Endothelial cell of umbilical vein (primary cell): ENCODE data around the gene SLC39A5. TPM values are rescaled to one million over a fixed set of nuclear protein-coding genes. Genes with fewer than 3 reads are reported as not detected.

Experiments used
- BruUV-seq: library from RNA; stranded (reverse); fragments of 400-500 nt; replicated peaks from 2 replicates; lab custom pipeline; 2021; lab: Mats Ljungman, UMichigan
- CTCF ChIA-PET: fragments of 300-600, 350-600 bp; sonication (Branson Sonifier 250); formaldehyde crosslinking; loops from one replicate; lab custom pipeline; 2021; ENCODE audit warnings: antibody characterized with exemption, inconsistent platforms; lab: Charles Lee
- POLR2A ChIA-PET: fragments of 300-600, 350-600 bp; sonication (Branson Sonifier 250); formaldehyde crosslinking; loops from one replicate; lab custom pipeline; 2021; ENCODE audit warnings: antibody characterized with exemption, inconsistent platforms; lab: Charles Lee
- DNase-seq: peaks from one replicate; pipeline ENCODE4 v3.0.0-alpha.2; 2011; ENCODE audit warnings: low read depth, low spot score
- FAIRE-seq: peaks from 2 replicates; lab custom pipeline; 2011; peaks lifted over from hg19 to GRCh38; lab: Jason Lieb, UNC
- H2AFZ ChIP-seq: 2 replicates; pipeline ENCODE4 v1.6.0; 2012; ENCODE audit warnings: low read depth, low read length, control low read depth, inconsistent platforms
- H3K27ac ChIP-seq: 2 replicates; pipeline ENCODE4 v1.5.1; 2011; ENCODE audit warnings: low read depth, mild to moderate bottlenecking, control low read depth, low read length, moderate library complexity; ENCODE audit not compliant: insufficient read depth
- H3K27me3 ChIP-seq, 2 experiments: 2 replicates each; pipeline versions ENCODE4 v1.6.0 to v1.6.1; 2011; ENCODE audit warnings: low read length in 2 of 2, mixed read lengths in 1 of 2; ENCODE audit not compliant: control insufficient read depth in 2 of 2, insufficient read depth in 2 of 2
- H3K36me3 ChIP-seq, 2 experiments: 2 replicates in 1 of 2; 3 replicates in 1 of 2; pipeline ENCODE4 v1.5.1; 2011; ENCODE audit warnings: low read length in 2 of 2, mild to moderate bottlenecking in 1 of 2, moderate library complexity in 1 of 2; ENCODE audit not compliant: control insufficient read depth in 2 of 2, insufficient read depth in 2 of 2; ENCODE audit errors: extremely low read depth in 1 of 2
- H3K4me1 ChIP-seq: 3 replicates; pipeline ENCODE4 v1.5.1; 2011; ENCODE audit warnings: mild to moderate bottlenecking, low read length; ENCODE audit not compliant: control insufficient read depth, insufficient read depth; ENCODE audit errors: extremely low read depth
- H3K4me2 ChIP-seq: 2 replicates; pipeline ENCODE4 v1.6.1; 2011; ENCODE audit warnings: low read length, control low read depth, mixed read lengths; ENCODE audit not compliant: insufficient read depth
- H3K4me3 ChIP-seq, 3 experiments: fragments of 200-600 bp in 1 of 3; sonication (generic), shearing (Covaris generic) in 1 of 3; replicated peaks in 1 of 3; 2 replicates each; pipeline ENCODE4 v1.5.1; 2011 to 2016; ENCODE audit warnings: control low read depth in 3 of 3, low read length in 3 of 3, mild to moderate bottlenecking in 2 of 3, inconsistent platforms in 1 of 3, low read depth in 1 of 3, moderate library complexity in 1 of 3; ENCODE audit not compliant: insufficient read depth in 1 of 3
- H3K79me2 ChIP-seq: 2 replicates; pipeline ENCODE4 v1.6.0; 2012; ENCODE audit warnings: low read length, inconsistent platforms; ENCODE audit not compliant: control insufficient read depth, insufficient read depth
- H3K9ac ChIP-seq: replicated peaks from 2 replicates; pipeline ENCODE3; 2011; ENCODE audit warnings: low read length, control low read depth; ENCODE audit not compliant: insufficient read depth; ENCODE audit errors: extremely low read depth
- H3K9me1 ChIP-seq: replicated peaks from 3 replicates; pipeline ENCODE4 v1.6.0; 2011; ENCODE audit warnings: mild to moderate bottlenecking, low read length; ENCODE audit not compliant: control insufficient read depth, insufficient read depth; ENCODE audit errors: extremely low read depth
- H3K9me3 ChIP-seq: replicated peaks from 2 replicates; pipeline ENCODE4 v1.5.1; 2012; ENCODE audit warnings: low read length, inconsistent platforms; ENCODE audit not compliant: control insufficient read depth, insufficient read depth
- H4K20me1 ChIP-seq: replicated peaks from 2 replicates; pipeline ENCODE3; 2011; ENCODE audit warnings: mild to moderate bottlenecking, low read length; ENCODE audit not compliant: control insufficient read depth, insufficient read depth; ENCODE audit errors: extremely low read depth
- FOS ChIP-seq: IDR thresholded peaks from 2 replicates; pipeline ENCODE4 v1.6.1; 2011; ENCODE audit warnings: mild to moderate bottlenecking, low read length, moderate library complexity, borderline replicate concordance; ENCODE audit not compliant: insufficient read depth
- JUN ChIP-seq: IDR thresholded peaks from 2 replicates; pipeline ENCODE4 v1.6.1; 2011; ENCODE audit warnings: borderline replicate concordance, low read depth; ENCODE audit not compliant: insufficient read length, insufficient read depth
- dilution Hi-C: fragments of 300-500 bp; cut with MboI; formaldehyde crosslinking; loops from one replicate; pipeline ENCODE4 v1.15.0; 2019; ENCODE audit warnings: low sequenced_read_pairs; ENCODE audit not compliant: extremely low pct_ligation_motif_present
- intact Hi-C: fragments of 100-400 bp; cut with micrococcal nuclease; formaldehyde crosslinking; loops from one replicate; pipeline ENCODE4 v1.10.0; 2022
- polyA plus RNA-seq, 4 experiments: library from polyadenylated mRNA; depleted of rRNA in 3 of 4; stranded (reverse) in 3 of 4; unstranded in 1 of 4; fragments of >200 nt; gene quantifications; 2 replicates each; pipeline versions ENCODE4 v1.2.1 to v1.2.3, GENCODE V29; 2011 to 2012; ENCODE audit warnings: missing spikeins in 1 of 4
- total RNA-seq: library from RNA; stranded (reverse); gene quantifications from 2 replicates; pipeline ENCODE4 v1.2.3, GENCODE V29; 2021

Gene SLC39A5
- total and polyA plus RNA-seq, 2 donors (not counting 3 experiments of a cell fraction or from before 2014, with no cell fraction given), result 0.10 TPM; not detected in 1

DNA sequence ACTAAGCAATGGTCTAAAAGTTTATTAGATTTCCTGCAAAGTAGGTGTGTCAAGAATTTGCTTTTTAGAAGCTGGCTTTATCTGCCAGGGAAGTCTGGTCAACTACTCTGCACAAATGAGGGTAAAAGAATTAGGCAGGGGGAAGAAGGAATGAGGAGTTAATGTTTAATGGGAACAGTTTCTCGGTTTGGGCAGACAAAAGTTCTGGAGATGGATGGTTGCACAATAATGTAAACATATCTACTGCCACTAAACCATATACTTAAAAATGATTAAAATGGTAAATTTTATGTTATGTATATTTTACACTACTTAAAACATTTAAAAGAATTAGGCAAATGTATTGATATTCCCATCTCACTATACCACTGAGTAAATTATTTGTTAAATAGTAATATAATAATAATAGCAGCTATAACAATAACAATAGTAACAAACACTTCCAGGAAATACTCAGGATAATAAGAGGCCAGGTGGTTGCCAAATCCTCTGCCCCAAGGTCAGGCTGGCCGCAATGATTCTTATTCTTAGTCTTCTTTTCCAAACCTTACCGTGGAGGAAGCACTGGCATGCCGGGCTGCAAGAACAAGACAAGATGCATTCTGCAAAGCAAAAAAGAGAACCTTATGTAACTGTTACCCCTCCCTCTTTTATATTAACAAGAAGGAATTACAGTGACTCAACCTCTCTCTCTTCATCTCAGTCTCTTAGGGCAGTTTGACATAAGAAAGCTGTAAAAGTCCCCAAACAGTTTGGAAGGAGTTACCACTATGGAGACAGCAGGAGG, 56.4 kb downstream of the SLC39A5 start:
- ChIA-PET POLR2A (no interaction called here), CTCF (interaction anchor here (0.8 to 1.9 kb wide), 6 partner anchors 9 to 178 kb away, joined by 3 to 17 read pairs (median 4); partner anchors contain the start of gene RNF41)
- peaks cover 8% of the 10 kb centered on the region for H3K4me1 ChIP-seq
- no peaks in the 10 kb centered on the region for H3K9me1 ChIP-seq
- H3K9me3 ChIP-seq, result no peaks in the 10 kb centered on the region
- no peaks in the 10 kb centered on the region for H3K27me3 ChIP-seq
- no peak overlapping the region for H2AFZ ChIP-seq
- peaks cover 3% of the 10 kb centered on the region for H4K20me1 ChIP-seq
- H3K4me3 ChIP-seq, result no peak overlapping the region
- BruUV-seq, result no TSS peak
- intact Hi-C loops (no loop called here), dilution Hi-C loops (no loop called here)
- peak; percentile 60 for FAIRE-seq
- H3K36me3 ChIP-seq, result peaks cover 15 to 26% of the 10 kb centered on the region in 2 experiments
- no peak overlapping the region for H3K27ac ChIP-seq
- H3K9ac ChIP-seq, result no peak overlapping the region
- DNase-seq, result peak; percentile 27
- TF ChIP-seq FOS (no peak), JUN (no peak)
- H3K79me2 ChIP-seq, result peaks cover 35% of the 10 kb centered on the region
- no peak overlapping the region for H3K4me2 ChIP-seq

Other genes with a start within 250 kb of the SLC39A5 start
- gene SUOX, start 232.8 kb upstream of the SLC39A5 start, total RNA-seq, result 24.3 and 24.8 TPM in 2 replicates
- gene SUOX, start 232.8 kb upstream of the SLC39A5 start, polyA plus RNA-seq, result 29.1 and 31.4 TPM in 2 replicates
- gene IKZF4, start 209.0 kb upstream of the SLC39A5 start, total RNA-seq, result 3.5 and 5.4 TPM in 2 replicates
- 2.5 and 3.4 TPM in 2 replicates for gene IKZF4, start 209.0 kb upstream of the SLC39A5 start, polyA plus RNA-seq
- gene RPS26, start 188.1 kb upstream of the SLC39A5 start, total RNA-seq, result 57.3 and 66.7 TPM in 2 replicates
- gene RPS26, start 188.1 kb upstream of the SLC39A5 start, polyA plus RNA-seq, result 1,837 and 1,847 TPM in 2 replicates
- 0.11 TPM in 1 of 2 replicates, not detected in the other for gene ERBB3, start 149.9 kb upstream of the SLC39A5 start, total RNA-seq
- 0.08 and 1.5 TPM in 2 replicates for gene ERBB3, start 149.9 kb upstream of the SLC39A5 start, polyA plus RNA-seq
- gene PA2G4, start 125.5 kb upstream of the SLC39A5 start, total RNA-seq, result 170 and 188 TPM in 2 replicates
- gene PA2G4, start 125.5 kb upstream of the SLC39A5 start, polyA plus RNA-seq, result 94.2 and 121 TPM in 2 replicates
- gene RPL41, start 113.4 kb upstream of the SLC39A5 start, total RNA-seq, result 3,212 and 3,428 TPM in 2 replicates
- gene RPL41, start 113.4 kb upstream of the SLC39A5 start, polyA plus RNA-seq, result 9,033 and 9,990 TPM in 2 replicates
- 8.7 and 10.1 TPM in 2 replicates for gene ZC3H10, start 111.8 kb upstream of the SLC39A5 start, total RNA-seq
- gene ZC3H10, start 111.8 kb upstream of the SLC39A5 start, polyA plus RNA-seq, result 2.6 and 3.0 TPM in 2 replicates
- gene ESYT1, start 101.8 kb upstream of the SLC39A5 start, total RNA-seq, result 133 and 161 TPM in 2 replicates
- gene ESYT1, start 101.8 kb upstream of the SLC39A5 start, polyA plus RNA-seq, result 233 and 234 TPM in 2 replicates
- 135 and 137 TPM in 2 replicates for gene MYL6B, start 77.5 kb upstream of the SLC39A5 start, total RNA-seq
- gene MYL6B, start 77.5 kb upstream of the SLC39A5 start, polyA plus RNA-seq, result 130 and 185 TPM in 2 replicates
- gene MYL6, start 71.7 kb upstream of the SLC39A5 start, total RNA-seq, result 2,364 and 2,543 TPM in 2 replicates
- 6,581 and 8,470 TPM in 2 replicates for gene MYL6, start 71.7 kb upstream of the SLC39A5 start, polyA plus RNA-seq
- 117 and 121 TPM in 2 replicates for gene SMARCC2, start 40.6 kb upstream of the SLC39A5 start, total RNA-seq
- gene SMARCC2, start 40.6 kb upstream of the SLC39A5 start, polyA plus RNA-seq, result 51.1 and 51.9 TPM in 2 replicates
- gene RNF41, start 8.1 kb upstream of the SLC39A5 start, total RNA-seq, result 80.1 and 88.3 TPM in 2 replicates
- gene RNF41, start 8.1 kb upstream of the SLC39A5 start, polyA plus RNA-seq, result 203 and 241 TPM in 2 replicates
- gene NABP2, start 5.7 kb upstream of the SLC39A5 start, total RNA-seq, result 41.0 and 42.4 TPM in 2 replicates
- gene NABP2, start 5.7 kb upstream of the SLC39A5 start, polyA plus RNA-seq, result 55.3 and 59.7 TPM in 2 replicates
- 62.0 and 66.3 TPM in 2 replicates for gene ANKRD52, start 28.3 kb downstream of the SLC39A5 start, total RNA-seq
- 28.6 and 30.8 TPM in 2 replicates for gene ANKRD52, start 28.3 kb downstream of the SLC39A5 start, polyA plus RNA-seq
- 14.7 and 15.3 TPM in 2 replicates for gene COQ10A, start 36.9 kb downstream of the SLC39A5 start, total RNA-seq
- 30.2 and 32.4 TPM in 2 replicates for gene COQ10A, start 36.9 kb downstream of the SLC39A5 start, polyA plus RNA-seq
- 296 and 312 TPM in 2 replicates for gene CS, start 70.3 kb downstream of the SLC39A5 start, total RNA-seq
- gene CS, start 70.3 kb downstream of the SLC39A5 start, polyA plus RNA-seq, result 115 and 129 TPM in 2 replicates
- gene CNPY2, start 85.9 kb downstream of the SLC39A5 start, total RNA-seq, result 166 and 183 TPM in 2 replicates
- gene CNPY2, start 85.9 kb downstream of the SLC39A5 start, polyA plus RNA-seq, result 205 and 256 TPM in 2 replicates
- 21.5 and 24.4 TPM in 2 replicates for gene PAN2, start 103.9 kb downstream of the SLC39A5 start, total RNA-seq
- gene PAN2, start 103.9 kb downstream of the SLC39A5 start, polyA plus RNA-seq, result 21.0 and 21.9 TPM in 2 replicates
- gene IL23A, start 108.8 kb downstream of the SLC39A5 start, total RNA-seq, result not detected in 2 replicates
- 0.12 TPM in 1 of 2 replicates, not detected in the other for gene IL23A, start 108.8 kb downstream of the SLC39A5 start, polyA plus RNA-seq
- 66.5 and 74.8 TPM in 2 replicates for gene STAT2, start 130.1 kb downstream of the SLC39A5 start, total RNA-seq
- gene STAT2, start 130.1 kb downstream of the SLC39A5 start, polyA plus RNA-seq, result 58.5 and 62.8 TPM in 2 replicates
- gene APOF, start 132.8 kb downstream of the SLC39A5 start, total RNA-seq, result not detected in 2 replicates
- not detected in 2 replicates for gene APOF, start 132.8 kb downstream of the SLC39A5 start, polyA plus RNA-seq
- gene TIMELESS, start 219.4 kb downstream of the SLC39A5 start, total RNA-seq, result 28.2 and 28.4 TPM in 2 replicates
- 3.6 and 6.1 TPM in 2 replicates for gene TIMELESS, start 219.4 kb downstream of the SLC39A5 start, polyA plus RNA-seq
- not detected in 2 replicates for gene MIP, start 224.6 kb downstream of the SLC39A5 start, total RNA-seq
- gene MIP, start 224.6 kb downstream of the SLC39A5 start, polyA plus RNA-seq, result 0.18 TPM in 1 of 2 replicates, not detected in the other
- 3.4 and 3.5 TPM in 2 replicates for gene SPRYD4, start 238.5 kb downstream of the SLC39A5 start, total RNA-seq
- 3.8 and 4.0 TPM in 2 replicates for gene SPRYD4, start 238.5 kb downstream of the SLC39A5 start, polyA plus RNA-seq